Fibroblast of lung (primary cell): ENCODE measurements around the gene VCAM1.

Experiments used
- CTCF ChIP-seq, 2 donors: IDR thresholded peaks in 1 of 2; conservative IDR thresholded peaks in 1 of 2; 1 replicate in 1 of 2; 2 replicates in 1 of 2; pipeline ENCODE4 v1.5.1; 2011 to 2012; ENCODE audit warnings: low read length in 2 of 2, control low read depth in 1 of 2, inconsistent platforms in 1 of 2, low read depth in 1 of 2, mild to moderate bottlenecking in 1 of 2
- EZH2 ChIP-seq: IDR thresholded peaks from 2 replicates; pipeline ENCODE4 v1.5.1; 2012; ENCODE audit warnings: low read length, control low read depth, mild to moderate bottlenecking; ENCODE audit errors: missing control alignments

DNA sequence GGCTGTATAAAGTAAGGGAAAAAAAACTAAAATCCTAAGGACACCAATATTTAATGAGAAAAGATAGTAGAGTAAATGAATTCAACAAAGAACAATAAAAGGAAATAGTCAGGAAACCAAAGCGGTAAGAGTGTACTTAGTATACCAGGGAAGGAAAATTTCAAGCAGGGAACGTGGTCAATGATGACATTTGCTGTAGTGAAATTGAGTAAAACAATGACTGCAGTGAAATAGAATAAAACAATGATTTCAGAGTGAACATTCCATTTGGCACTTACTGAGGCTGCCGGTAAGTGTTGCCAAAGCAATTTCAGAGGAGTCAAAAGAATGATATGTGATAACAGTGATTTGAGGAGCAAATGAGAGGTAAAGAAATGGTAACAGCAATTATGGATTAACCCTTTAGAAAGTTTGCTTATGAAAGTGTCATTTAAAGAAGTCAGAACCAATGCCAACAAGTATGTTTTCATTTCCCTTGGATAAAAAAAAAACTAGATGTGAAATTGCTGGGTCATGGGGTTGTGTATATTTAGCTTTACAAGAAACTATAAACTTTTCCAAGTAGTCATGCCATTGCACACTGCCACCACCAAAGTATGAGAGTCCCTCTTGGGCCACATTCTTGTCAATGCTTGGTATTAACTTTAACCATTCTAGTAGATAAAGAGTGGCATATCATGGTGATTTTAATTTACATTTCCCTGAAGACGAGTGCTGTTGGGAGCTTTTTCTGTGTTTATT, 50.5 kb downstream of the VCAM1 start:
- TF ChIP-seq CTCF (conservative IDR thresholded peaks at IDR 0.05 in 1 of 2, IDR thresholded peaks at IDR 0.05 in 1 of 2; ENCODE audit: low read depth in 1 of 2, low read length in 2 of 2) (no peak), EZH2 (no peak)
